Left ventricle myocardium inferior (tissue), 1 donor: ENCODE results near the gene BBOX1. TPM values are rescaled to one million over a fixed set of nuclear protein-coding genes. Genes with fewer than 3 reads are reported as not detected.

Source experiments
- DNase-seq: peaks from one replicate; pipeline ENCODE4 v3.0.0-alpha.2; 2020
- H3K27ac ChIP-seq: fragments of 200-600 bp; replicated peaks from 2 replicates; pipeline ENCODE4 v1.8.0; 2021
- H3K27me3 ChIP-seq: fragments of 200-600 bp; 2 replicates; pipeline ENCODE4 v1.8.0; 2021; ENCODE audit warnings: low read depth
- H3K36me3 ChIP-seq: fragments of 200-600 bp; 2 replicates; pipeline ENCODE4 v1.8.0; 2021
- H3K4me1 ChIP-seq: fragments of 200-600 bp; 2 replicates; pipeline ENCODE4 v1.8.0; 2021
- H3K4me3 ChIP-seq: fragments of 200-600 bp; 2 replicates; pipeline ENCODE4 v1.8.0; 2021; ENCODE audit warnings: mild to moderate bottlenecking, moderate library complexity
- H3K9me3 ChIP-seq: fragments of 200-600 bp; replicated peaks from 2 replicates; pipeline ENCODE4 v1.8.0; 2021
- intact Hi-C: fragments of 100-400 bp; cut with micrococcal nuclease; formaldehyde crosslinking; loops from one replicate; pipeline ENCODE4 v1.11.0; 2022
- total RNA-seq: library from RNA; stranded (reverse); fragmentation: NEBNext Ultra II Directional; extraction: Animal tissue kit (Norgen Biotek cat#: 25700); gene quantifications from one replicate; pipeline ENCODE4 v1.2.1, GENCODE V29; 2021
- TF ChIP-seq, protein P1 (sequence below): fragments of 200-600 bp; IDR thresholded peaks from 2 replicates; pipeline ENCODE4 v1.8.0; 2021; ENCODE audit warnings: antibody characterized with exemption, mild to moderate bottlenecking, borderline replicate concordance
- donor health status: DM: no; HTN: yes; CAD: no; lungs with severe emphysema.

BBOX1 gene
- total RNA-seq, 1 donor from 2014 or later, result not detected

DNA sequence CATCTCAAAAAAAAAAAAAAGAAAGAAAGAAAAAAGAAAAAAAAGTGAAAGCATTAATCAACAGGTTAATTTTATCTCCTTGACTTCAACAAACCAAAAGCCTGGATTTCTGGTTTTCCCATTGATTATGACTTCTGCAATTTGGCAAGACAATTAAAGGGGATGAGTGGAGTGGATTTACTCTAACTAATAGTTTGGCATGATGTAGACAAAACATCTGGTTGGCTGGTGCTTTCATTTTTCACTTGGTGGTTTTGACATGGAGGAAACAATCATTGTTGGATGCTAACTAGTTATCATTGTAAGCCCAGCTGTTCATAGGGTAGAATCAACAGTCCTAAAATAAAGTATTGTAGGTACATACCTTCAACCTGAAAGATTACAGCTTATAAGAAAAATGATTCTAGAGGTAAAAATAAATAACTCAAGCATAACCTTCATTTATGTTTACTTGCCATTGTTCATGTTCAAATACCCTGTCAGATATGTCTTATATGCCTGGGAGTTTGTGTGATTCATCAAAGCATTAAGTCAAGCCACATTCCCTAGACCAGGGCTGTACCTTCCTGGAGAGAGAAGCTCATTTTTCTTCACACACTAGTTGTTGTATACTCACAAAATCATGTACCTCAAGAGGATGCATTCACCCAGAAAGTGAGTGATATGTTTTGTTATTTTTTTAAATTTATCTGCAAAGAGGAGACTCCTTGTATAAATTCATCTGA, 31.6 kb upstream of the BBOX1 start:
- Histone ChIP-seq H3K36me3 (no peaks in the 10 kb centered on the region), H3K4me1 (peaks cover 3% of the 10 kb centered on the region), H3K4me3 (no peak overlapping the region), H3K27ac (no peak overlapping the region), H3K9me3 (peaks cover 10% of the 10 kb centered on the region), H3K27me3 (no peaks in the 10 kb centered on the region)
- TF ChIP-seq, protein P1, sequence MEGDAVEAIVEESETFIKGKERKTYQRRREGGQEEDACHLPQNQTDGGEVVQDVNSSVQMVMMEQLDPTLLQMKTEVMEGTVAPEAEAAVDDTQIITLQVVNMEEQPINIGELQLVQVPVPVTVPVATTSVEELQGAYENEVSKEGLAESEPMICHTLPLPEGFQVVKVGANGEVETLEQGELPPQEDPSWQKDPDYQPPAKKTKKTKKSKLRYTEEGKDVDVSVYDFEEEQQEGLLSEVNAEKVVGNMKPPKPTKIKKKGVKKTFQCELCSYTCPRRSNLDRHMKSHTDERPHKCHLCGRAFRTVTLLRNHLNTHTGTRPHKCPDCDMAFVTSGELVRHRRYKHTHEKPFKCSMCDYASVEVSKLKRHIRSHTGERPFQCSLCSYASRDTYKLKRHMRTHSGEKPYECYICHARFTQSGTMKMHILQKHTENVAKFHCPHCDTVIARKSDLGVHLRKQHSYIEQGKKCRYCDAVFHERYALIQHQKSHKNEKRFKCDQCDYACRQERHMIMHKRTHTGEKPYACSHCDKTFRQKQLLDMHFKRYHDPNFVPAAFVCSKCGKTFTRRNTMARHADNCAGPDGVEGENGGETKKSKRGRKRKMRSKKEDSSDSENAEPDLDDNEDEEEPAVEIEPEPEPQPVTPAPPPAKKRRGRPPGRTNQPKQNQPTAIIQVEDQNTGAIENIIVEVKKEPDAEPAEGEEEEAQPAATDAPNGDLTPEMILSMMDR, result no peak
- intact Hi-C loops, result no loop called here
- DNase-seq, result no peak

GRCh38 chr11:27011560-27012233, 28.9 kb upstream of the BBOX1 start:
- peak overlapping the region; percentile 5 for H3K27ac ChIP-seq
- intact Hi-C loops, result no loop called here
- no peak overlapping the region for H3K4me3 ChIP-seq
- H3K9me3 ChIP-seq, result peaks cover 10% of the 10 kb centered on the region
- DNase-seq, result no peak
- H3K27me3 ChIP-seq, result no peaks in the 10 kb centered on the region
- H3K36me3 ChIP-seq, result no peaks in the 10 kb centered on the region
- TF ChIP-seq, protein P1, result no peak
- H3K4me1 ChIP-seq, result peaks cover 3% of the 10 kb centered on the region

DNA sequence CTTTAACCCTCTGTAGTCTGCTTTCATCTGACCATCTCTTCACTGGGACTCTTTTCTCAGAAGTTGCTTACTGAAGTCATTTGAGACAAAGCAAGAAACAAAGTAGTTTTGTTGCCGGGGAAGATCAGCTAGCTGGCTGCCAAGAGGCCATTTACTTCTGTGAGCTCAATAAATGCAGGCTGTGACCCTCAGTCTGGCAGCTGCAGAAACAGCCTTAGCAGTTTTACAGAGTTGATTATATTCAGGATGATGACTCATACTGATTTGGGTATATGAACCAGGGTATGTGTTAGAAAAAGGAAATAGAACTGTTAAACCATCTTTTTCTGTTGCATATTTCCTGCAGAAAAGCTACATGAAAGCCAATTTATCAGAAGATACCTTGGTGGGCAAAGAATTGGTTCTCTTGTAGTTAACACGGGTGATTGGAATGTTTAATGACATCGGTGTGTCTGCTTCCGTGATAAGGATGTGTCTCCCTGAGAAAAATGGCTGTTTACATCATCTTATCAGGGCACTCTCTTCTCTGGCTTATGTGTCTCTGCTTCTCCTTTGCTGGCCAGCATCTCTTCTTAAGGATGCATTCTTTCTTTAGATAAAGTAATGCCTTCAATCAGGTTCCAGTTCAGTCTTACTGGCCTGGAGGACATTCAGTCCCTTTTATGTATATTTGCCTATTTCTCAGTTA, 28.2 kb upstream of the BBOX1 start:
- no peak for DNase-seq
- H3K27ac ChIP-seq, result peak overlapping the region; percentile 5

GRCh38 chr11:27013781-27014361, 26.7 kb upstream of the BBOX1 start:
- H3K9me3 ChIP-seq, result peaks cover 10% of the 10 kb centered on the region
- no peaks in the 10 kb centered on the region for H3K27me3 ChIP-seq
- TF ChIP-seq, protein P1, result no peak
- peaks cover 3% of the 10 kb centered on the region for H3K4me1 ChIP-seq
- intact Hi-C loops, result no loop called here
- H3K4me3 ChIP-seq, result no peak overlapping the region
- DNase-seq, result no peak
- H3K36me3 ChIP-seq, result no peaks in the 10 kb centered on the region
- H3K27ac ChIP-seq, result no peak overlapping the region

More for the DNA sequence above, 28.2 kb upstream of the BBOX1 start:
- peaks cover 3% of the 10 kb centered on the region for H3K4me1 ChIP-seq
- peaks cover 10% of the 10 kb centered on the region for H3K9me3 ChIP-seq
- no peak overlapping the region for H3K4me3 ChIP-seq
- no peaks in the 10 kb centered on the region for H3K27me3 ChIP-seq
- no peaks in the 10 kb centered on the region for H3K36me3 ChIP-seq
- intact Hi-C loops, result no loop called here
- TF ChIP-seq, protein P1, result no peak

DNA sequence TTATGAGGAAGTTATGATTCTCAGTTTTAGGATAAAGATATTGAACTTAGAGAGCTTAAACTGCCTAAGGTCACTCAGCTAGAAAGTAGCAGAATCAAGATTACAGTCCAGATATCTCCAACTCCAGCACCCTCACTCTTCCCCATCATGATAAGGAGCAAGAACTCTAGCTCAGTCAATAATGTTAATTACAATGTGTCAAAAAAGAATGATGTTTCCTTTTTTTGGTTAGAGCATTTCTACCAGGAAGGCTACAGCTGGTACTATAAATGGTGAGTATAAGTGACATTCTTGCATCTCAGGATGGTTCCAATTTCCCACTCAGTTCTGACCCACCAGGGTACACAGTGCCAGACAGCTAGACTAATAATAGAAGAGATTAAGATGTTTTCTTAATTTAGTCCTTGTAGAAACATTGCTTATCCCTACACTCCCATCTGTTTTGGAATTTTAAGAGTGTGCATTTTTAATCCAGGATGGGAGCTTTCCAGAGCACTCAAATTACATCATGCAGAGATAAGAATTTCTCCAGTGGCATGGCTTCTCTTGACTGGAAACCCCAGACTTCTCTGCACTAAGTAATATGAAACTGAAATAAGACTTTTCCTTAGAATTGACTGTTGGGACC, 21.6 kb upstream of the BBOX1 start:
- Histone ChIP-seq H3K36me3 (no peaks in the 10 kb centered on the region), H3K9me3 (no peaks in the 10 kb centered on the region), H3K27ac (no peak overlapping the region), H3K4me1 (no peaks in the 10 kb centered on the region), H3K27me3 (no peaks in the 10 kb centered on the region), H3K4me3 (no peak overlapping the region)
- intact Hi-C loops, result no loop called here
- no peak for DNase-seq
- TF ChIP-seq, protein P1, result no peak
